Liver (tissue), 3 donors: ENCODE measurements around the gene MTOR.

Source experiments
- CTCF ChIP-seq: fragments of 150-350 bp; IDR thresholded peaks from 2 replicates; pipeline ENCODE4 v1.5.1; 2017; ENCODE audit warnings: improper control_type of control experiment, low read depth, low read length; ENCODE audit not compliant: missing input control
- MAX ChIP-seq: IDR thresholded peaks from 2 replicates; pipeline ENCODE4 v1.6.1; 2016; ENCODE audit warnings: antibody characterized with exemption
- RAD21 ChIP-seq, 2 donors: IDR thresholded peaks; 2 replicates each; pipeline ENCODE4 v1.6.1; 2016; ENCODE audit warnings: antibody characterized with exemption in 2 of 2, mild to moderate bottlenecking in 2 of 2
- REST ChIP-seq: IDR thresholded peaks from 2 replicates; pipeline ENCODE4 v1.6.1; 2016; ENCODE audit warnings: antibody characterized with exemption, mild to moderate bottlenecking
- TAF1 ChIP-seq: conservative IDR thresholded peaks from 2 replicates; pipeline ENCODE4 v1.6.1; 2016; ENCODE audit warnings: antibody characterized with exemption, mild to moderate bottlenecking
- YY1 ChIP-seq: IDR thresholded peaks from 2 replicates; pipeline ENCODE4 v1.6.1; 2016; ENCODE audit warnings: antibody characterized with exemption, mild to moderate bottlenecking
- donor health status: healthy.
- donor health status: healthy.

GRCh38 chr1:11252538-11252937, 9.8 kb downstream of the MTOR start:
- TF ChIP-seq YY1 (no peak), MAX (no peak), CTCF (no peak), RAD21 (IDR thresholded peaks at IDR 0.05) (no peak), TAF1 (no peak), REST (no peak)
